Endodermal cell (in vitro differentiated cells): ENCODE results near the gene LINGO4. TPM values are rescaled to one million over a fixed set of nuclear protein-coding genes. Genes with fewer than 3 reads are reported as not detected.

Source experiments
- DNase-seq: peaks from one replicate; pipeline ENCODE4 v3.0.0-alpha.2; 2017
- H3K27ac ChIP-seq: 2 replicates; pipeline ENCODE4 v1.5.1; 2013; ENCODE audit warnings: mild to moderate bottlenecking, low read depth, low read length, moderate library complexity
- H3K27me3 ChIP-seq: 2 replicates; pipeline ENCODE4 v1.6.1; 2013; ENCODE audit warnings: mild to moderate bottlenecking, low read length, moderate library complexity; ENCODE audit not compliant: insufficient read depth, control insufficient read depth, poor library complexity, severe bottlenecking
- H3K36me3 ChIP-seq: 2 replicates; pipeline ENCODE4 v1.7.0; 2013; ENCODE audit warnings: mild to moderate bottlenecking, low read length, moderate library complexity; ENCODE audit not compliant: control insufficient read depth, insufficient read depth
- H3K4me1 ChIP-seq: one replicate; pipeline ENCODE4 v1.7.0; 2013; ENCODE audit warnings: low read length; ENCODE audit not compliant: control insufficient read depth, insufficient read depth
- H3K4me3 ChIP-seq: 2 replicates; pipeline ENCODE4 v1.5.1; 2013; ENCODE audit warnings: mild to moderate bottlenecking, low read length, moderate library complexity
- H3K9ac ChIP-seq: 2 replicates; pipeline ENCODE4 v1.6.1; 2013; ENCODE audit warnings: mild to moderate bottlenecking, low read length, moderate library complexity; ENCODE audit not compliant: poor library complexity, severe bottlenecking; ENCODE audit errors: extremely low read depth
- H3K9me3 ChIP-seq: 2 replicates; pipeline ENCODE4 v1.6.1; 2013; ENCODE audit warnings: mild to moderate bottlenecking, low read length, moderate library complexity; ENCODE audit not compliant: control insufficient read depth
- H3K27ac Mint-ChIP-seq: 2 replicates; pipeline ENCODE4 v1.8.0; 2020; ENCODE audit warnings: mixed read lengths
- H3K27me3 Mint-ChIP-seq: 2 replicates; pipeline ENCODE4 v1.8.0; 2021; ENCODE audit warnings: mild to moderate bottlenecking, mixed read lengths; ENCODE audit not compliant: insufficient read depth
- H3K36me3 Mint-ChIP-seq: 2 replicates; pipeline ENCODE4 v1.8.0; 2020; ENCODE audit warnings: low read depth, mixed read lengths
- H3K4me1 Mint-ChIP-seq: 2 replicates; pipeline ENCODE4 v1.8.0; 2020; ENCODE audit warnings: mixed read lengths
- H3K4me3 Mint-ChIP-seq: 2 replicates; pipeline ENCODE4 v1.8.0; 2020; ENCODE audit warnings: mild to moderate bottlenecking, moderate library complexity, mixed read lengths
- H3K9me3 Mint-ChIP-seq: 2 replicates; pipeline ENCODE4 v1.8.0; 2020; ENCODE audit warnings: mild to moderate bottlenecking, mixed read lengths
- CTCF ChIP-seq: fragments of 200-600 bp; sonication (generic); conservative IDR thresholded peaks from 2 replicates; pipeline ENCODE4 v1.5.0; 2021; ENCODE audit warnings: antibody characterized with exemption, mild to moderate bottlenecking
- WGBS, 2 experiments: methylation state at CpG; one replicate each; pipeline versions ENCODE4 v1.1.5 to v1.1.7; 2013; ENCODE audit warnings: missing lambda C conversion rate in 2 of 2, mixed read lengths in 1 of 2; ENCODE audit not compliant: insufficient coverage in 1 of 2, insufficient read length in 1 of 2; 5-methylcytosine and 5-hydroxymethylcytosine counted together
- total RNA-seq, 2 donors: library from RNA; stranded (reverse); fragmentation: NEBNext Ultra II Directional in 1 of 2; extraction: Animal tissue kit (Norgen Biotek cat#: 25700) in 1 of 2; gene quantifications; 2 replicates in 1 of 2; 3 replicates in 1 of 2; pipeline ENCODE4 v1.2.1, GENCODE V29; 2021

The LINGO4 gene
- total RNA-seq, 2 donors from 2014 or later, result not detected

GRCh38 chr1:151849126-151849525 lies 43.9 kb upstream of the LINGO4 start:
- peaks cover 4% of the 10 kb centered on the region for H3K4me1 ChIP-seq
- peak; percentile 2 for DNase-seq
- H3K27ac ChIP-seq, result no peak overlapping the region
- no peaks in the 10 kb centered on the region for H3K36me3 Mint-ChIP-seq
- H3K9me3 Mint-ChIP-seq, result no peaks in the 10 kb centered on the region
- WGBS, 2 experiments, result 88 to 94% methylated on average over 2 to 3 of the region's 3 CpGs
- no peak for TF ChIP-seq CTCF
- peaks cover 9% of the 10 kb centered on the region for H3K4me1 Mint-ChIP-seq
- no peaks in the 10 kb centered on the region for H3K9me3 ChIP-seq
- H3K4me3 ChIP-seq, result no peak overlapping the region
- no peak overlapping the region for H3K9ac ChIP-seq
- H3K36me3 ChIP-seq, result no peaks in the 10 kb centered on the region
- H3K27me3 ChIP-seq, result no peaks in the 10 kb centered on the region
- H3K27me3 Mint-ChIP-seq, result peaks cover 26% of the 10 kb centered on the region
- H3K27ac Mint-ChIP-seq, result no peak overlapping the region
- no peak overlapping the region for H3K4me3 Mint-ChIP-seq

GRCh38 chr1:151847867-151848596 lies 42.8 kb upstream of the LINGO4 start:
- H3K27me3 Mint-ChIP-seq, result peaks cover 21% of the 10 kb centered on the region
- no peaks in the 10 kb centered on the region for H3K9me3 Mint-ChIP-seq
- H3K36me3 Mint-ChIP-seq, result no peaks in the 10 kb centered on the region
- WGBS, 2 experiments, result 44 to 87% methylated on average over 1 to 11 of the region's 11 CpGs
- H3K4me3 Mint-ChIP-seq, result no peak overlapping the region
- H3K4me1 ChIP-seq, result peaks cover 4% of the 10 kb centered on the region
- H3K9ac ChIP-seq, result no peak overlapping the region
- no peaks in the 10 kb centered on the region for H3K36me3 ChIP-seq
- peak; percentile 32 for DNase-seq
- peaks cover 9% of the 10 kb centered on the region for H3K4me1 Mint-ChIP-seq
- H3K27me3 ChIP-seq, result no peaks in the 10 kb centered on the region
- TF ChIP-seq CTCF, result no peak
- H3K27ac Mint-ChIP-seq, result no peak overlapping the region
- no peak overlapping the region for H3K4me3 ChIP-seq
- H3K9me3 ChIP-seq, result no peaks in the 10 kb centered on the region
- no peak overlapping the region for H3K27ac ChIP-seq

- WGBS, 2 experiments, result 76 to 85% methylated on average over 4 to 8 of the region's 8 CpGs
- no peaks in the 10 kb centered on the region for H3K9me3 Mint-ChIP-seq
- no peaks in the 10 kb centered on the region for H3K9me3 ChIP-seq
- no peak for TF ChIP-seq CTCF
- H3K27ac ChIP-seq, result no peak overlapping the region
- peak; percentile 50 for DNase-seq
- no peak overlapping the region for H3K4me3 ChIP-seq
- H3K4me1 ChIP-seq, result peaks cover 4% of the 10 kb centered on the region
- no peak overlapping the region for H3K9ac ChIP-seq
- no peak overlapping the region for H3K4me3 Mint-ChIP-seq
- H3K27ac Mint-ChIP-seq, result peak overlapping the region; percentile 10
- H3K36me3 ChIP-seq, result no peaks in the 10 kb centered on the region
- H3K27me3 Mint-ChIP-seq, result peaks cover 16% of the 10 kb centered on the region
- H3K27me3 ChIP-seq, result no peaks in the 10 kb centered on the region
- H3K36me3 Mint-ChIP-seq, result no peaks in the 10 kb centered on the region
- H3K4me1 Mint-ChIP-seq, result peaks cover 9% of the 10 kb centered on the region
These were observed 41.5 kb upstream of the LINGO4 start for GRCh38 chr1:151846686-151847237.
